ENCODE results near the gene SALL1. TPM values are rescaled to one million over a fixed set of nuclear protein-coding genes. Genes with fewer than 3 reads are reported as not detected.

SALL1 gene
- total and polyA plus RNA-seq, 9 of the 15 experiments (the other 6 are each of a cell fraction or from before 2014, with no cell fraction given), result not detected

DNA sequence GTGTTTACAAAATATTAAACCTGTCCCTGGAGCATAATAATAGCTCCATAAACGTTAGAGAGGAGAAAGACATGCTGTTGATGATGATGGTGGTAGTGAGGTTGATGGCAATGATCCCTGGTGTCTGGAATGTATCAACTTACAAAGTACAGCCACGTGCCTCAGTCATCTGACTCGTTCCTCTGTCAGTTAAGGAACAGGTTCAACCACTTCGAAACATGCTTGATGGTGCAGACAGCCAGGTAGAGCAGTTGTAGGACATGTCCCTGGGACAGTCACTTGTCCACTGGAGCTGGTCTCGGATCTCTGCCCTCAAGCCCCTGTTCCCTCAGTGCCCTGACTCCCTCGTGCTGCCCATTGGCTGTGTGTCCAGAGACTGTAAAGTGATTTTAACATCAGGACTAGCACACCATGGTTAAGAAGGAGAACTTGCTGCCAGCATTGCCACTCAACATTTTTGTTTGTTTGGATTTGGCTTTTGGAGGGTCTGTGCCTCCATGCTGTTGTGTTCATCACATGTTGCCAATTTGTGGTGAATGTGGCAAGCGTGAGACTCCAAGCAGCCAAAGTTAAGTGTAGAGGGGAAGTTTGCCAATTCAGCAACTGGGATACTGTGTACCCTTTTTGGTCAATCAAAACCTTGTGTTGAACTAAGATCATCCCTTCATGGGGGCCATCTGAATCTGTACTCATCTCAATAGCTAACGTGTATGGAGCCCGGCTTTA is 16.3 kb upstream of the SALL1 start (continued):
- no peak for TF ChIP-seq CEBPG (CRISPR knock-in tag; IDR thresholded peaks at IDR 0.05)
- no peak for TF ChIP-seq CEBPG (tag; conservative IDR thresholded peaks at IDR 0.05 in 1 of 2, IDR thresholded peaks at IDR 0.05 in 1 of 2)
- no peak for TF ChIP-seq U2AF1 (optimal IDR thresholded peaks at IDR 0.05; ENCODE audit: low read depth, low read length)
- no peak for TF ChIP-seq MYC (IDR thresholded peaks at IDR 0.05; ENCODE audit: low read depth, low read length)
- no peak for TF ChIP-seq MYC (CRISPR knock-in tag; IDR thresholded peaks at IDR 0.05; ENCODE audit: borderline replicate concordance, low read depth)
- no peak for TF ChIP-seq NFRKB (IDR thresholded peaks at IDR 0.05; ENCODE audit: low read depth)
- TF ChIP-seq JUN (IDR thresholded peaks at IDR 0.05; ENCODE audit: borderline replicate concordance, low read depth, low read length), result no peak
- TF ChIP-seq JUN (CRISPR knock-in tag; IDR thresholded peaks at IDR 0.05; ENCODE audit: borderline replicate concordance), result no peak
- TF ChIP-seq, protein P1, sequence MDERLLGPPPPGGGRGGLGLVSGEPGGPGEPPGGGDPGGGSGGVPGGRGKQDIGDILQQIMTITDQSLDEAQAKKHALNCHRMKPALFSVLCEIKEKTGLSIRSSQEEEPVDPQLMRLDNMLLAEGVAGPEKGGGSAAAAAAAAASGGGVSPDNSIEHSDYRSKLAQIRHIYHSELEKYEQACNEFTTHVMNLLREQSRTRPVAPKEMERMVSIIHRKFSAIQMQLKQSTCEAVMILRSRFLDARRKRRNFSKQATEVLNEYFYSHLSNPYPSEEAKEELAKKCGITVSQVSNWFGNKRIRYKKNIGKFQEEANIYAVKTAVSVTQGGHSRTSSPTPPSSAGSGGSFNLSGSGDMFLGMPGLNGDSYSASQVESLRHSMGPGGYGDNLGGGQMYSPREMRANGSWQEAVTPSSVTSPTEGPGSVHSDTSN (CRISPR knock-in tag; IDR thresholded peaks at IDR 0.05; ENCODE audit: low read depth), result no peak
- TF ChIP-seq, protein P1 (tag; conservative IDR thresholded peaks at IDR 0.05; ENCODE audit: low read depth), result no peak
- TF ChIP-seq NR2C2 (CRISPR knock-in tag; IDR thresholded peaks at IDR 0.05), result no peak
- no peak for TF ChIP-seq NR2C2 (tag; IDR thresholded peaks at IDR 0.05)
- no peak for TF ChIP-seq CEBPB (tag; IDR thresholded peaks at IDR 0.05)
- no peak for TF ChIP-seq ZNF143 (CRISPR knock-in tag; IDR thresholded peaks at IDR 0.05)
- TF ChIP-seq, protein P2, sequence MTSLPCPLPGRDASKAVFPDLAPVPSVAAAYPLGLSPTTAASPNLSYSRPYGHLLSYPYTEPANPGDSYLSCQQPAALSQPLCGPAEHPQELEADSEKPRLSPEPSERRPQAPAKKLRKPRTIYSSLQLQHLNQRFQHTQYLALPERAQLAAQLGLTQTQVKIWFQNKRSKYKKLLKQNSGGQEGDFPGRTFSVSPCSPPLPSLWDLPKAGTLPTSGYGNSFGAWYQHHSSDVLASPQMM (CRISPR knock-in tag; IDR thresholded peaks at IDR 0.05), result no peak

Data from K562 (cell line).